Measurements from ENCODE around the gene COX8C.

Gene COX8C

GRCh38 chr14:93346926-93347721, at the start of gene COX8C:
COX8C (plus strand) TSS chr14:93347182; CDS start chr14:93347269, 87 bp downstream.
- DNase-seq (ENCODE audit: low read depth in 2 of 2) = no peak

- DNase-seq (ENCODE audit: low read depth in 2 of 2) = no peak
These were observed 47.6 kb upstream of the COX8C start for GRCh38 chr14:93299416-93299815.

GRCh38 chr14:93299866-93300265, 47.1 kb upstream of the COX8C start:
- DNase-seq (ENCODE audit: low read depth in 2 of 2) = no peak

GRCh38 chr14:93301821-93302447, 45.0 kb upstream of the COX8C start:
- no peak for DNase-seq (ENCODE audit: low read depth in 2 of 2)

GRCh38 chr14:93302688-93303581, 44.0 kb upstream of the COX8C start:
- no peak for DNase-seq (ENCODE audit: low read depth in 2 of 2)

- no peak for DNase-seq (ENCODE audit: low read depth in 2 of 2)
These were observed 43.3 kb upstream of the COX8C start for GRCh38 chr14:93303659-93304058.

- DNase-seq (ENCODE audit: low read depth in 2 of 2) = no peak
These were observed 42.2 kb upstream of the COX8C start for GRCh38 chr14:93304771-93305170.

GRCh38 chr14:93305725-93306418, 41.1 kb upstream of the COX8C start:
- no peak for DNase-seq (ENCODE audit: low read depth in 2 of 2)

GRCh38 chr14:93306812-93307211, 40.2 kb upstream of the COX8C start:
- DNase-seq (ENCODE audit: low read depth in 2 of 2) = no peak

GRCh38 chr14:93308686-93309345, 38.2 kb upstream of the COX8C start:
- DNase-seq (ENCODE audit: low read depth in 2 of 2) = no peak

- DNase-seq (ENCODE audit: low read depth in 2 of 2) = no peak
These were observed 37.5 kb upstream of the COX8C start for GRCh38 chr14:93309427-93309966.

GRCh38 chr14:93311082-93311481, 35.9 kb upstream of the COX8C start:
- no peak for DNase-seq (ENCODE audit: low read depth in 2 of 2)

GRCh38 chr14:93315575-93315974, 31.4 kb upstream of the COX8C start:
- no peak for DNase-seq (ENCODE audit: low read depth in 2 of 2)

GRCh38 chr14:93316716-93317115, 30.3 kb upstream of the COX8C start:
- no peak for DNase-seq (ENCODE audit: low read depth in 2 of 2)

GRCh38 chr14:93317210-93317874, 29.6 kb upstream of the COX8C start:
- DNase-seq (ENCODE audit: low read depth in 2 of 2) = no peak

GRCh38 chr14:93317875-93318807, 28.8 kb upstream of the COX8C start:
- no peak for DNase-seq (ENCODE audit: low read depth in 2 of 2)

GRCh38 chr14:93318927-93319326, 28.1 kb upstream of the COX8C start:
- no peak for DNase-seq (ENCODE audit: low read depth in 2 of 2)

- DNase-seq (ENCODE audit: low read depth in 2 of 2) = no peak
These were observed 27.5 kb upstream of the COX8C start for GRCh38 chr14:93319494-93319893.

- DNase-seq (ENCODE audit: low read depth in 2 of 2) = no peak
These were observed 27.0 kb upstream of the COX8C start for GRCh38 chr14:93319958-93320357.

All from stimulated activated CD8-positive, alpha-beta memory T cell treated with anti-CD3 and anti-CD28 coated beads, Interleukin-7, amount 100 ng/mL, for 4 hours (primary cell).